GM19240 (cell line): Measurements from ENCODE around the gene SLC12A6.
A peak's percentile ranks its signal among the peaks of the same experiment; 100 is the strongest.
"Not testable (repeated sequence)": the region's sequence is repeated elsewhere in the genome, so short reads cannot be mapped to it uniquely, and the experiment has no call there.

Experiments used
- DNase-seq: peaks from one replicate; pipeline ENCODE4 v3.0.0; 2011; ENCODE audit warnings: low spot score; ENCODE audit not compliant: insufficient read length

SLC12A6 gene

GRCh38 chr15:34337557-34338306 is at the start of gene SLC12A6:
TSS of gene SLC12A6 (minus strand) at chr15:34337781. CDS start at chr15:34336680, 1,101 bp downstream.
- DNase-seq, result peak; percentile 72

- DNase-seq, result not testable (repeated sequence)
These were observed 44.4 kb upstream of the SLC12A6 start for GRCh38 chr15:34381829-34382521.

GRCh38 chr15:34380491-34380890 is 42.9 kb upstream of the SLC12A6 start:
- not testable (repeated sequence) for DNase-seq

- no peak for DNase-seq
These were observed 39.3 kb upstream of the SLC12A6 start for GRCh38 chr15:34376856-34377255.

- not testable (repeated sequence) for DNase-seq
These were observed 38.0 kb upstream of the SLC12A6 start for GRCh38 chr15:34375541-34375940.

- no peak for DNase-seq
These were observed 37.2 kb upstream of the SLC12A6 start for GRCh38 chr15:34374816-34375215.

GRCh38 chr15:34373951-34374350 is 36.4 kb upstream of the SLC12A6 start:
- no peak for DNase-seq

GRCh38 chr15:34370643-34371042 is 33.1 kb upstream of the SLC12A6 start:
- DNase-seq, result no peak

GRCh38 chr15:34370129-34370528 is 32.5 kb upstream of the SLC12A6 start:
- DNase-seq, result no peak

- peak; percentile 84 for DNase-seq
These were observed 29.8 kb upstream of the SLC12A6 start, which contains the start of gene LPCAT4 for GRCh38 chr15:34367101-34368081. TSS of gene LPCAT4 (minus strand) at chr15:34367196. CDS start at chr15:34367100, 96 bp downstream.

GRCh38 chr15:34366271-34367065 is 28.9 kb upstream of the SLC12A6 start:
- no peak for DNase-seq

- DNase-seq, result no peak
These were observed 28.3 kb upstream of the SLC12A6 start for GRCh38 chr15:34365836-34366235.

GRCh38 chr15:34365091-34365825 is 27.7 kb upstream of the SLC12A6 start:
- no peak for DNase-seq

GRCh38 chr15:34364041-34364440 is 26.5 kb upstream of the SLC12A6 start:
- DNase-seq, result no peak

GRCh38 chr15:34362047-34362773 is 24.6 kb upstream of the SLC12A6 start:
- no peak for DNase-seq

- DNase-seq, result no peak
These were observed 23.7 kb upstream of the SLC12A6 start for GRCh38 chr15:34361278-34361677.

GRCh38 chr15:34360298-34360697 is 22.7 kb upstream of the SLC12A6 start:
- no peak for DNase-seq

GRCh38 chr15:34359416-34359815 is 21.8 kb upstream of the SLC12A6 start:
- no peak for DNase-seq

GRCh38 chr15:34358948-34359347 is 21.4 kb upstream of the SLC12A6 start:
- no peak for DNase-seq
